Medulla oblongata (tissue), 1 donor: Measurements from ENCODE around the gene TJAP1.
A peak's percentile ranks its signal among the peaks of the same experiment; 100 is the strongest.

Experiments used
- DNase-seq: peaks from one replicate; pipeline ENCODE4 v3.0.0-alpha.2; 2015; ENCODE audit errors: extremely low spot score

TJAP1 gene

GRCh38 chr6:43504756-43505593 is 27.6 kb downstream of the TJAP1 start:
- no peak for DNase-seq

GRCh38 chr6:43505718-43506117 is 28.3 kb downstream of the TJAP1 start:
- DNase-seq, result peak; percentile 1

- no peak for DNase-seq
Measured at GRCh38 chr6:43506171-43506570, 28.8 kb downstream of the TJAP1 start.

- peak; percentile 89 for DNase-seq
Measured at GRCh38 chr6:43506667-43507471, 29.5 kb downstream of the TJAP1 start.

- no peak for DNase-seq
Measured at GRCh38 chr6:43508481-43509141, 31.2 kb downstream of the TJAP1 start.

GRCh38 chr6:43509142-43509983 is 32.0 kb downstream of the TJAP1 start:
- no peak for DNase-seq

- DNase-seq, result peak; percentile 85
Measured at GRCh38 chr6:43509984-43510826, 32.8 kb downstream of the TJAP1 start, which contains the start of gene LRRC73. LRRC73 (minus strand) TSS chr6:43510346; CDS start chr6:43509785, 561 bp downstream.

GRCh38 chr6:43510827-43511163 is 33.4 kb downstream of the TJAP1 start:
- DNase-seq, result no peak

- no peak for DNase-seq
Measured at GRCh38 chr6:43511824-43512415, 34.5 kb downstream of the TJAP1 start.

GRCh38 chr6:43515808-43516207 is 38.4 kb downstream of the TJAP1 start:
- DNase-seq, result no peak

GRCh38 chr6:43516367-43516696 is 39.0 kb downstream of the TJAP1 start:
- DNase-seq, result no peak

- DNase-seq, result peak; percentile 99
Measured at GRCh38 chr6:43516697-43517504, 39.5 kb downstream of the TJAP1 start, which contains the start of the genes POLR1C and YIPF3. POLR1C (plus strand) TSS chr6:43517089; CDS start chr6:43517110, 21 bp downstream. YIPF3 (minus strand) TSS chr6:43516926; CDS start chr6:43516807, 119 bp downstream.

GRCh38 chr6:43517505-43518357 is 40.4 kb downstream of the TJAP1 start:
- DNase-seq, result no peak

GRCh38 chr6:43520097-43520496 is 42.7 kb downstream of the TJAP1 start:
- DNase-seq, result no peak

- no peak for DNase-seq
Measured at GRCh38 chr6:43521836-43522235, 44.5 kb downstream of the TJAP1 start.

GRCh38 chr6:43522547-43523261 is 45.3 kb downstream of the TJAP1 start:
- no peak for DNase-seq

- DNase-seq, result no peak
Measured at GRCh38 chr6:43523284-43523683, 45.9 kb downstream of the TJAP1 start.
